Measurements from ENCODE around the gene DYRK3. TPM values are rescaled to one million over a fixed set of nuclear protein-coding genes. Genes with fewer than 3 reads are reported as not detected.

The DYRK3 gene
- polyA plus RNA-seq, 4 donors = 8.0 to 9.7 (median 8.8) TPM

DNA sequence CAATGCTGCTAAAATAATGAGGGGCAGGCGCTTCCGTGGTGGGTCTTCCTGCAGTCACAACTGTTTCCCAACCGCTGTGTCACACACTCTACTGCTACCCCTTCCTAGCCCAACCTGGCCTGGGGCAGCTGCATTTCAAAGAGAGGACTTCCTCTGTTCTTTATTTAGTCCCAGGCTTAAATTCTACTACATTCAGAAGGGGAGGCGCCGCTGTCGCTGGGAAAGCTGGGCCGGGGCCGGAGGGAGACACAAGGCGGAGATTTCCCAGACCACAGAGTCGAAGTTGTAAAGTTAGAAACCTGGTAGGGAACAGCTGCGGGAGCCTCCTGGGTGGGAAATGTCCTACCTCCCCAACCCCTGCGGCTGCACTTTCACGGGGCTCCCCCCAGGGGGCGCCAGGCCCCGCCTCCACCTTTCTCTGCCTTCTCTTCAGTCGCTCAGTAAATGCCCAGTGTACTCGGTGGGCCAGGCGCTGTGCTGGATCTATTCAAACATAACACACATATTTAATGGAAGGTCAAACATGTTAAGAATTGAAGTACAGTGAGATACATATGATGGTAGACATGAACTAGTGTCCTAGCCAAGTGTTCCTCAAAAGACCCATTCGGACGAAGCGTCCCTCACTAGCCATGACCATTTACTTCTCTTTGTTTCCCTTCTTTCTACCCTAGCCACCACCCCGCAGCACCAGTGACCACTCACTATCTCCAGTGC lies 23.1 kb downstream of the DYRK3 start:
- DNase-seq (ENCODE audit: low read depth in 4 of 4, low spot score in 3 of 4) = no peak

DNA sequence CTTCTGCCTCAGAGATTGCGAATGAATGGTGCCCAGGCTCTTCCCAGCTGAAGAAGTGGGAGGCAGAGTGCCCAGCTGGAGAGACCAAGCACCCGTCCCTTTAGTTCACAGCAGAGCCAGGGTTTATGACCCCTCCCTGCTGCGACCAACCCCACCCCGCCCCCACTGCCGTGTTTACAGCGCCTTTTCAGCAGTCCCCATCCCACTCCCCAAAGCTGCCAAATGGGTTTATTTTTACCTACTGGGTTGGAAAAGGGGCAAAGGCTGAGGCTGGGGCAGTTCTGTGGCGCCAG lies 23.6 kb downstream of the DYRK3 start:
- DNase-seq (ENCODE audit: low read depth in 4 of 4, low spot score in 3 of 4) = no peak

DNA sequence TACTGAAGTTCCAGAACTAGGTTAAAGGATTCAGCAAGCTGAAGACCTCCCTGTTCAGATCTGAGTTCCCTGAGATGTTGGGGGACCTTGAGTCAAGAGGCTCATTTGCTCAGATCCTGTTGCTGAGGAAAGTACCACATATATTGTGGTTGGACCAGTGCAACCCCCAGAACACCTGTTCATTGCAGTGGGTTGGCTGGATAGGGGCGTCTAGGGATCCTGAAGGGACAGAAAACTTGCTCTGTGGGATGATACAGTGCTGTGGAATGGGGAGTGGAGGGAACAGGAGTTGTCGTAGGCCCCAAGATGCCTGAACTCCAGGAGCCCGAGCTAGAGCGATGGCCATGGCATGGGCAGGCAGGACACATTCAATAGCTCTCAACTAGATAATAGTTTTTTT lies 24.8 kb downstream of the DYRK3 start:
- DNase-seq (ENCODE audit: low read depth in 4 of 4, low spot score in 3 of 4) = no peak

DNA sequence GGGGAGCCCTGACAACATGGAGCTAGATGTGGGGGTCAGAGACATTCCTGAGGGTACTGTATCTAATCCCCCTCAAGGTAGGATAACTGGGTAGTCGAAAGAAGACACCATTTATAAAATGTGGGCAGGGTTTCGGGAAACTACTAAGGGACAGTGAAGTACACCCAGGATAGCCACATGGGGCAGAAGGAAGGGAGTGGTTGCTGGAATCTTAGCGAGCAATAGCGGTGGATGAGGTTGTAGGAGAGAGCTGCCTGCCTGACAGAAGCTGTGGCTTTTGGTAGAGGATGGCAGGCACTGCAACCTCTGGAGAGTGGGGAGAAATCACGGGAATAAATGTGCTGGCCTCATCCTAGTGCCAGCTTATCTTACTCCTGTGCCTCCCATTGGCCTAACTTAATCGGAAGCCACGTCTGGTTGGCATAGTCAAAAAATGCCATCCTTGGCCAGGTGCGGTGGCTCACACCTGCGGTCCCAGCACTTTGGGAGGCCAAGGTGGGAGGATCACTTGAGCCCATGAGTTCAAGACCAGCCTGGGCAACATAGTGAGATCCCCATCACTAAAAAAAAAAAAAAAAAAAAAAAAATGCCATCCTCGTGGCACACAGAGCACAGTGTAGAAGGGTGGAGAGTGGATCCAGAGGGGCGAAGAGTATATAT lies 26.0 kb downstream of the DYRK3 start:
- no peak for DNase-seq (ENCODE audit: low read depth in 4 of 4, low spot score in 3 of 4)

DNA sequence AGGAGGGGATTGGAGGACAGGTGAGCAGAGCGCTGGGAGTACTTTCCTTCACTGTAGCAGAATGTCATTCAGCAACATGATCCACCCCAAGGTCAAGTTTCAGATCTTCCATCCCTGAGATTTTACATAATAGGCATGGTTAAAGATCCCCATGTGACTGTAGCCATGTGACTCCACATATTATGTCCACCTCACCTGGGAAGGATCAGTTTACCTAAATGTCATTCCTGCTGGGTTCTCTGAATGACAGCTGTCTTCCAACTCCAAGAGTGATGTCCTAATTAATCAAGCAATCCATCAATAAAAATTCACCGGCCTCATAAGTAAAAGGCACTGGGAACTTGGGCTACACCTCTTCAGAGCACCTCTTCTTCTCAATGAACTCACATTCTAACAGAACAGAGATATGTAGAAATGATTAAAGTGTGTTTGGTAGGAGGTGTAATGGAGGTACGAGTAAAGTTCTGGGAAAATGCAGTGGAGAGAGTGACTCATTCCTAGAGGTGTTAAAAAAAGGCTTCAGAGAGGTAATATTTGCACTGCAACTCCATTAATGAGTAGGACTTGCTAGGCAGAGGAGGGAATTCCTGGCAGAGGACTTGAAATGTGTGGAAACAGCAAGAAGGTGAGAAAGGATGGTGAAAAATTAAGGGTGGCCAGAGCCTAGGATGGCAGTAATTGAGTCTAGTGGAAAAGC lies 27.2 kb downstream of the DYRK3 start:
- DNase-seq (ENCODE audit: low read depth in 4 of 4, low spot score in 3 of 4) = no peak

DNA sequence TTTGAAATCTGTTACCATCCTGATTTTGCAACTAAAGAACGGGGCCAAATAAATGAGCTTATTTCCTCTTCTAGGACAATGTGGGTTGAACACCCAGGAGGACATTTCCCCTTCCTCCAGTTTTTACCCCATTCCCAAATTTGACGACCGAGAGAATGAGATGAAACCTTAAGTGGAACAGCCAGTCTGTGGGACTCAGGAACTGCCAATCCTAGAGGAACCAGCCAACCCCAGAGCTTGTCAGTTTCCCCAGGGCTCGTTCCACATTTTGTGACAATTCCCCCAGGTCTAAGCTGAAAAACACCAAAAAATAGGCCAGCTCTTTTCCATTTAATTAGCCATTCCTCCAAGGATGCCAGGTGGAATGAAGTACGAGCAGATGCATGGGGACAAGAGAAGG lies 28.0 kb downstream of the DYRK3 start:
- DNase-seq (ENCODE audit: low read depth in 4 of 4, low spot score in 3 of 4) = no peak

DNA sequence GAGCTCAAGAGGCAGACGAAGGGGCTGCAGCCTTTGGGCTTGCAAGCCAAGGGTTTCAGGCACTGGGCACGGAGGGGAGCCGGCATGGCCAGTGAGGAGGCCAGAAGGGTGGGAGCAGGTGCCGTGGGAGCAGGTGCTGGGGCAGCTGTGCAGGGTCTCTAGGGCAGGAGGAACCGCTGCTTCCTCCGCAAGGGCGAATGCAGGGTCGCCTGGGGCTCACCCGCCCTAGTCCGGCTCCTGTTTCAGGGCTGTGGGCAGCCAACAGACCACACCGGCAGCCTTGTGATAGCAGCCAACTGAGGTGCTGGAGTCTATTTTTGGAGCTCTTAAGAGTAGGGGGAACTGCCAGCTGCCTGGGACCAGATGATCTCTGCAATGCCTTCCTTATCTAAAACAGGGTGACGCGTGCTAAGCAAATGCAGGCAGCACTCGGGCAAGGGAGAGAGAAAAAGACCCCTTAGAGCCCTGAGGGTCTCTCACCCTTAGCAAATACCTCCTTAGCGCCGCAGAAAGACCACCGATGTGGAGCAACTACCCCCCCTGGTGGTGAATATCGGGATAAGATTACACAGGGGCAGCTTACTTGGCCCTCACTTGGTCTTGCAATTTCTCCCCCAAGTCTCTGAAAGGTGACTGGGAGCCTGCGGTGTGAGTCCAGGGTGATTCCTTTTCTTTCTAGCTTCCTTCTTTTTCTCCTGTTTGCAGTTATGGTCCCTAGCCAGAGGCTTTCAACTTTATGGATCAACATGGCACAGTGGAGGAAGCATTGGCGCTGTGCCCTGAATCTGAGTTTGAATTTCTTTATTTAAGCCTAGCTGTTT lies 28.7 kb downstream of the DYRK3 start:
- peak in 2 of 4 donors; percentile 71 to 75 for DNase-seq (ENCODE audit: low read depth in 4 of 4, low spot score in 3 of 4)

DNA sequence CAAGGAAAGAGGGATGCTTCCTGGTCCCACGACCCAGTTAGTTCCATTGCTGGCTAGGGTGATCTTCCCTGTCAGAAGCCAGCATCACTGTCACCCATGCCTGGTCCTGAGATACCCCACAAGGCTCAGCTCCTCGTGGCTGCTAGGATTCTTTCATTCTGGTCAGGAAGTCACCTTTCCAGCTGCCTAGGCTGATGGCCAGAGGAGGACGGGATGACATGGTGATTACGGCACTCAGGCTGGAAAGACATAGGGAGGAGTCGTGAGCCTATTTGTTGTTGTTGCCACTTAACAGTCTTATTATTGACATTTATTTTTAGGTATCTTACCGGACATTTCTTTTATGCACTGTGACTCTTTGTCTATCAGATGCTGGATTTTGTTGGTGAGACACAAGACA lies 29.4 kb downstream of the DYRK3 start:
- no peak for DNase-seq (ENCODE audit: low read depth in 4 of 4, low spot score in 3 of 4)

DNA sequence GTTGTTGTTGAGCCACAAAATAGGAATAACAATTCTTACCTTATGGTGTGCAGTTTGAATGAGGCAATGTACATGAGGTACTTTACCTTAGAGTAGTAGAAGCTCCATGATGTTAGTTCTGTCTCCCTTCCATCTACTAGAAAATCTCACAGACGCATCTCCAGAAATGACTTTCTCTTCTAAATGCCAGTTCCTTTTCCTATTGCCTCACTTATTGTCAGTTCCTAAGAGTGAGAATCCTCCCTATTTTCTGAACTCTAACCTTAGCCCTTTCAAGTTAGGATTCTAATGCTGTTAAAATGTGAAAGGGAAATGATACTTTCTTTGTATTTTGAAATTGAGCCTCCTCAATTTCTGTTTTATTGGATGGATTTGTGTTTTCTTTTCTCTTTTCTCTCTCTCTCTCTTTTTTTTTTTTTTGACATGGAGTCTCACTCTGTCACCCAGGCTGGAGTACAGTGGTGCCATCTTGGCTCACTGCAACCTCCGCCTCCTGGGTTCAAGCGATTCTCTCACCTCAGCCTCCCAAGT lies 30.8 kb downstream of the DYRK3 start:
- no peak for DNase-seq (ENCODE audit: low read depth in 4 of 4, low spot score in 3 of 4)

DNA sequence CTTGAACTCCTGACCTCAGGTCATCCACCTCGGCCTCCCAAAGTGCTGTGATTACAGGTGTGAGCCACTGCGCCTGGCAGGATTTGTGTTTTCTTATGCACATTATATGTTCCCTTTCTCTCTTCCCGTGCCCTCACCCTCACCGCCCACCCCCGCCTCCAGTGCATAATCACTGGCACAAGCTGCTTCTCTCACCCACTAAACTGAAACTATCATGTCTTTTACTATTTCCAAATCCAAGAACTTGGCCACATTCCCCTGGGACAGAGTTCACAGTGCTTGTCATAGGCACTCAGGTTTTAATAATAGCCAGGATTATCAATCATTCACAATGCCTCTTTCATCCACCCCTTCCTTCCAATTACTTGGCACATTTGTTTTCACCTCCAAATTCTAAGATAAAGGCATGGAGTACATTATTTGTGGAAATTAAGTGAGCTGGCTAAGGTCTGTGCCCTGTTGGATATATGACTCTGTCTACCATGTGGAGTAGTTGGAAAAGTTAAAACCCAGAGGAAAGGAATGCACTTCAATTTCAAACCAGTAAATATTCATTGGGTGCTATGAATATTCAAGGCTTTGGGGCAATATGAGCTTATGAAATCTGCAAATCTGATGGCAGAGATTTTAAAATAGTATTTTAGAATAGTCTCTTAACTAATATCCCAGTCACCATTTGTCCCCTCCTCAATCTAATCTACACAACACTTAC lies 31.8 kb downstream of the DYRK3 start:
- DNase-seq (ENCODE audit: low read depth in 4 of 4, low spot score in 3 of 4) = no peak

DNA sequence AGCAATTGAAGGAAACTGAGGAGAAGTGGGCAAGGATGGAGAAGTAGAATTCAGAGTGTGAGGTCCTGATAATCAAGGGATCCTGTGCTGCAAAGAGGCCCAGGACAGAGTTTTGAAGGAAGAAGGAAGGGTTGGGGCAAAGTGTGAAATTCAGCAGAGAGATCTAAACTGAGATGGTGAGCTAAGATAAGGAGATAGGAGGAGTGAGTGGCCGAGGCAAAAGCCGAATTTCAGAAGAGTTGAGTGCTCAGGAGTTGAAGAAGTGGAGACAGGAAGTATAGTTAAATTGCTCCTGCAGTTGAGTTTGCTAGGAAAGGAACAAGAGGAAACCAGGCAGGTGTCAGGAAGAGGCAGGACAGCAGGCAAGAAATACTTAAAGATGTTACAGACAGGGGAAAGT lies 33.0 kb downstream of the DYRK3 start:
- DNase-seq (ENCODE audit: low read depth in 4 of 4, low spot score in 3 of 4) = no peak

DNA sequence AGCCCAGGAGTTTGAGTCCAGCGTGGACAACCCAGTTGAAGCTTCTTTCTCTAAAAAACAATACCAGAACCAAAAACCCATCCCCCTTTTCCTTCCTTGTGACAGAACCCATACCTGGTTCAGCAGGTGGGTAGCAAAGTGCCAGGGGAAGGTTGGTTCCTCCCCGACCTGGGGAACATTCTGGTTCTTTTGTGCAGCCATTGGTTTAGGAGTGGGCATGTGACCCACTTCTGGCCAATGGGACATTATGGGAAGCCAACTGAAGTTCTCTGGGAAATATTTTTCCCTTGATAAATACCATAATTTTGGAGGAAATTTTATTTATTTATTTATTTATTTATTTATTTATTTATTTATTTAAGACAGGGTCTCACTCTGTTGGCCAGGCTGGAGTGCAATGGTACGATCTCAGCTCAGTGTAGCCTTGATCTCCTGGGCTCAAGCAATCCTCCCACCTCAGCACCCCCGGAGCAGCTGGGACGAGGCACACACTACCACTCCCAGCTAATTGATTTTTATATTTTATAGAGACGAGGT lies 33.6 kb downstream of the DYRK3 start:
- no peak for DNase-seq (ENCODE audit: low read depth in 4 of 4, low spot score in 3 of 4)

DNA sequence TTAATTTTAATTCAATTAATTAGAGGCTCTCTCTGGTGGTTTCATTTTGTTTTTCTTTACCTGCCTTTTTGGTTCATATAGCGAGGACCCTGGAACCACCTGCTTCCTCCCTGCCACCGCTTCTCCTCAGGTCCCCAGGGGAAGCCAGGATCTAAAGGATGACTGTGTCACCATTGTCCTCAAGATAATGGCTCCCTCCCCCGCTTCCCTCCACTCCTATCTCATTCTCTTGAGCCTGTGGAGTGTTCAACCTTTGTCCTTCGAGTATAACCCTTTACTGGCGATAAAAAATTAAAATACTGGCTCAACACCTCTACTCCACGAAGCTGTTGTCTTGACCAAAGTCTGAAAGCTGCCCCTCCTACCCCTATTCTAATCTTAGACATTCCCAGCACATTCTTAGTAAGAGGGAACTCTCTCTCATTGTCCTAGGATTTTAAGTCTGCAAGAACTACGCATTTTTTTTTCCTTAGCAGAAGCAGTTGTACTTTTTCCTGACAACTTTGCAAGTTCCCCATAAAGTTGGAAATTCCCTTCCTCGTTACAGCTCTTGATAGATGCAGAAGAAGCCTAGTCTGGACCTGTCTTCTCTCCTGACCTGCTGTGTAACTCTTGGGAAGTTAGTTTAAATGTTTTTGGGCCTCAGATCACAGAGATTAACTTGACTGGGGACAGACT lies 36.8 kb downstream of the DYRK3 start:
- no peak for DNase-seq (ENCODE audit: low read depth in 4 of 4, low spot score in 3 of 4)

DNA sequence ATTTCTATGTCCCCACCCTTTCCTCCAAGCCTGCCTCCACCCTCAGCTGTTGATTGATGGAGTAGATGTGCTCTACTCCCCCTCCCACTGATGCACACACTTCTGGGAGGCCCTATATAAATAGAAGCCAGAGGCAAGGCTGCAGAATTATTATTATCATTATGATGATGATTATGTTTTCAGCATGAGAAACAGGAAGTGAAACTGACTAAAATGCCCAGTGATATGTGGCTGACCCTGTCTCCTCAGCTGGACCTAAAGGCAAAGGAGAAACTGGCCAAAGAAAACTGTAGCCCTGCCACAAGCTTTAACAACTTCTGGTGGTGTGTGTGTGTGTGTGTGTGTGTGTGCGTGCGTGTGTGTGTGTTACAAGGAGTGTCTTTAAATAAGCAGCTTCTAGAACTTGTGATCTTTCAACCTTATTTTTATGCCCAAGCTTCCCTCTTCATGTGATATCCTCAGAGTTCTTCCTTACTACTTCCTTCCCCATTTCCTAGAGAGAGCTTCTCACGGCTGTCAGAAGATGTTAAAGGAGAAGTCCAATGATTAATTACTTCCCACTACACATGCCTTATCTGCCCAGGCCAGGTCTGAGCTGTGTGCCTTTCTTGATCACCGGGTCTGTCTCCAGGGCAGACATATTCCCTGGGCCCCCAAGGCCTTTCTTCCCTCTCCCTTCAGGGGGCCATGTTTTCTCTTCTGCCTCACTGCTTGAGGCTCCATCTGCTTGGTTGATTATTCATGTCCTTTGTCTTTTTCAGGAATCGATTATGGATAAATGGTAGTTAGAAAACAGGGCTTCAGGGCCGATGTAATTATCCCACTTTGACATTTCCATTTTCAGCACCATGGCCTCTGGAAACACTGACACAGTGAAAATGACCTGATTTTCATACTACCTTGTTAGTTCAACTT lies 37.8 kb downstream of the DYRK3 start:
- no peak for DNase-seq (ENCODE audit: low read depth in 4 of 4, low spot score in 3 of 4)

DNA sequence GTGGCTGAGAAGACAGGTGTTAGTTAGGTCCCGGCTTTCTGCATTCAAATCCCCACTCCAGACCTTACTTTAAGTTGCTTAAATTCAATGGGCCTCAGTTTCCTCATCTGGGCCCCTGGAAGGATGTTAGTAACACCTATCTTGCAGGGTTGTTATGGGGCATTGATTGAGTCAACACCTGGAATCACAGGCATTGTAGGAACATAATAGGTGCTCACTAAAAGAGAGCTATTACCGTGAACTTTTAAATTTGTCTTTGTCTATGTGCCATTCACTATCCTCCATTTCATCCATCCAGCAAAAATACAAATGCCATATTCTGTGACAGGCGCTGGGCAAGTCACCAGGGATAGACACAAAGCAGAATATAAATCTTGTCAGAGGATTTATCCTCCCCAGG lies 38.9 kb downstream of the DYRK3 start:
- DNase-seq (ENCODE audit: low read depth in 4 of 4, low spot score in 3 of 4) = no peak

DNA sequence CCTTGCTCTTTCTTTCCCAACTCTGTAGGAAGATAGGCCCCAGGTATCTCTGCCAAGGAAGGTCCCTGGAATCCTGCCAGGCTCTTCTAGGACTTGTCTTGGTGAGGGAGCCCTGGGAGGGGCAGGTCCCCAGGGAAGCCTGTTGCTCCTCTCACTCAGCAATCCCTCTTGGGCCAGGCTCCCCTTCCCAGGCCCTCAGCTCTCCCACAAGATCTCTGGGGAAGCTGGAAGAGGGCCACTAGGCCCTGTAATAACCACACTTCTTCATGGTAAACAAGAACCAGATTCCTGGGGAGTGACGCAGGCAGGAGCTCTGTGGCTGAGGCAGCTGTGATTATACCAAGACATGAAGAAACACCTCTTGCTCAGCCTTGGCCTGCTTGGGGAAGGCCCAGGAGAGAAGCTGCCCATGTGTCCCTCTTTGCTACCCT lies 39.4 kb downstream of the DYRK3 start:
- no peak for DNase-seq (ENCODE audit: low read depth in 4 of 4, low spot score in 3 of 4)

DNA sequence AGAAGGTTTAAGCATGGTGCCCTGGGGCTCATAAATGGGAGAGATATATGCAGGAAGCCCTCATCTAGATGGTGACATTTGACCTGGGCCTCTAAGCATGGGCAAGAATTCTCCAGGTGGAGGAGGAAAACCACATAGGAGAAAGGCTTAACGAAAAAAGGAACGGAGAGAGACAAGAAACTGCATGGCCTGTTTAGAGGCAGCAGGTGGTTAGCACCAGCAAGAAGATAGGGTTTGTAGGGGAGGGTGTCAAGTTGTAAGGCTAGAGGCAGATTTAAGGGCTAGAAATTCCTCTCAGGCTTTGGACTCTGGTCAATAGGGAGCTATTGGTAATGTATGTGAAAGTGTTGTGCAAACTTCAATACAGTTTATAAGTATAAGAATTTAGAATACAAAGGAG lies 41.2 kb downstream of the DYRK3 start:
- no peak for DNase-seq (ENCODE audit: low read depth in 4 of 4, low spot score in 3 of 4)

DNA sequence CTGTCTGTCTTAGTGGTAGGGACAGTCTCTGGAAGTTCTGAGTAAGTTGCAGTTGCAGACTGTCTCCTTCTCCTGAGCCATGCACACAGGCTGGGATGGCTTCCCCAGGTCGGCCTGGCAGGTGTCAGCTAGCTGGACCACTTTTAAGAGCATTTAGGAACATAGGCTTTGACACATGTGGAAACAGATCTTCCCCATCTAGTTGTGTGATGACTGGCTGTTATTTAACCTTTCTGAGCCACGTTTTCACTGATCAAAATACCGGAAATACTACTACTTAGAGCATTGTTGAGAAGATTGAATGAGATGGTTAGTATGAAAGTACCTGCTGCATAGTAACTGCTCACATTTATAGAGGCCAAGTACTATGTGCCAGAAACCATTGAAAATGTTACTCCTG lies 43.2 kb downstream of the DYRK3 start:
- no peak for DNase-seq (ENCODE audit: low read depth in 4 of 4, low spot score in 3 of 4)

All from right renal pelvis (tissue), 4 donors.